Mesenteric fat pad (tissue), 1 donor: ENCODE data around the gene TAF4B. TPM values are rescaled to one million over a fixed set of nuclear protein-coding genes. Genes with fewer than 3 reads are reported as not detected.
"Not testable (repeated sequence)": the region's sequence is repeated elsewhere in the genome, so short reads cannot be mapped to it uniquely, and the experiment has no call there.

Source experiments
- DNase-seq: peaks from one replicate; pipeline ENCODE4 v3.0.0-alpha.2; 2020; ENCODE audit warnings: low spot score
- total RNA-seq: library from RNA; stranded (reverse); fragmentation: NEBNext Ultra II Directional; extraction: Animal tissue kit (Norgen Biotek cat#: 25700); gene quantifications from one replicate; pipeline ENCODE4 v1.2.1, GENCODE V29; 2021
- donor health status: DM: yes; HTN: yes; CAD: no.

TAF4B gene
- total RNA-seq, 1 donor from 2014 or later = 4.9 TPM

DNA sequence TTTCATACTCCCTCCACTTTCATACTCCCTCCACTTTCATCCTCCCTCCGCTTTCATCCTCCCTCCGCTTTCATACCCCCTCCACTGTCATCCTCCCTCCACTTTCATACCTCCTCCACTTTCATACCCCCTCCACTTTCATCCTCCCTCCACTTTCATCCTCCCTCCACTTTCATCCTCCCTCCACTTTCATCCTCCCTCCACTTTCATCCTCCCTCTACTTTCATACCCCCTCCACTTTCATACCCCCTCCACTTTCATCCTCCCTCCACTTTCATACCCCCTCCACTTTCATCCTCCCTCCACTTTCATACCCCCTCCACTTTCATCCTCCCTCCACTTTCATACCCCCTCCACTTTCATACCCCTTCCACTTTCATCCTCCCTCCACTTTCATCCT lies 77.0 kb downstream of the TAF4B start:
- DNase-seq = not testable (repeated sequence)

DNA sequence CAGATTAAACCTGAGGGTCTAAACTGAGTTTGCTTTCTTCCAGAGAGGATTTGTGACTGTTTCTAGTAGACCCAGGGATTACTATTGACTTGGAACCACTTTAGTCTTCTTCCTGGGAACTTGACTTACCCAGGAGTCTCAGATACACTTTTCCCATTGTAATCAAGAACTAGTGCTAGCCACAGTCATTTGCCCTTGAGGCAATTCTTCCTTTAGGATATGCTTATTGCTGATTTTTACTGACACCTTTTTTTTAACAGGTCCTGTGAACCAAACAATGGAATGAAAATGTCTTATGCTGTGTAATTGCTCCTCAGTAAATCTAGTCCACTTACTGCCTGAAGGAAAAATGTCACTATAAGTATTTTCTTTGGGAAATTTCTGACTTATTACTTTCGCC lies 78.3 kb downstream of the TAF4B start:
- DNase-seq = no peak

DNA sequence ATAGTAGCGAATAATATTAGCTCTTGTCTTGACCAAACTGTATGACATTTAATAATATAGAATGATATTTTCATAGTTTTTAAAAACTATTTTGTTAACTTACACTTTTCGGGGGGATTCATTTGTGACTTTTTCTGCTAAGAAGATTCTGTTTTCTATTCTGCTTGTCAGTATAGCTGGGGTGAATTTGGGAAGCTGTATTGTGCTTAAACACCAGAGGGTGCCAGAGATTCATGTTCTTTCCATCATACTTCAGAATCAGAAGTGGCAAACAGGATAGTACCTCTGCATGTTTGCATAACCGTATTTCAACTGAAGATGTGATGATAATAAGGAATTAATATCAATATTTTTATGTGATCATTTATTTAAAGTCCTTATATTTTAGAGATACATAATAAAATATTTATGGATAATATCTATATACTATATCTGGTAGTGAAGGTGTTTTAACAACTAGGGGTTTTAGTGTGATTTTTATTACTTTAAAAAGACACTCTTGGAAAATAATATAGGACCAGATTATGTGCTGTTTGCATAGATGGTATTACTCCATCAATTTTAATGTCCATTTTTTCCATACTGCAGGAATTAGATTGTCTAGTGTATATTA lies 81.0 kb downstream of the TAF4B start:
- no peak for DNase-seq

DNA sequence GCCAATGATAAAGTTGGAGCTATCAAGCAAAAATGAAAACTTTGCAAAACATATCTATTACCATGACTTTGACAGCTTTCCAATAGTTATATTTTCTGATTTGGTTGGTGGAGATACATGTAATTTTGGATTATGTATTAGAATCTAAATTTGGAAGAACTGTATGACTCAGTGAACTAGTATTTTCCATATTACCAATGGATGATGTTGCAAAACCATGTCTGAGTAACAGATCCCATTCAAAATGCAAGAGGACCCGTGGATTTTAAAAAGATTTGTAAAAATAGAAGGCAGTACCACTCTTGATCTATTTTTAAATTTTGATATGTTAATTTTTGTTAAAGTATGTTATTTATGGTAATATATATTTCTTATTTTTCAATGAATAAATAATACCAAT lies 83.0 kb downstream of the TAF4B start:
- no peak for DNase-seq

DNA sequence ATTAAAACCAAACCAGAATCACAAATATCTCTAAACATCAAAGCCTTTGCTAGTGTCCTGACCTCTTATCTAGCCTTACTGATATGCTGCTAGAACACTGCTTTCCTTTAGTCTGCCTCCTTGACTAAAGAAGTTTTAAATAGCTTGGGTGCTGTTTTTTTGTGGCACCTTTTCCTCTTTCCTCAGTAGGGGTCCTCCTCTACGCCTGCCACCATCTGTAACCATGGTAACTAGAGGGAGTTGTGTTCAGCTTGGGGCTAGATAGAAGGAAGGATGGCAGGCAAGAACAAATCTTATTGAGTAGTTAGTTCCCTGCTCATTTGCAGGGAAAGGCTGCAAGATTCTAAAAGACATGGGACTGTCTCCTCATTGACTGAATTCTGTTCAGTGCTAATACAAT lies 86.0 kb downstream of the TAF4B start:
- no peak for DNase-seq

DNA sequence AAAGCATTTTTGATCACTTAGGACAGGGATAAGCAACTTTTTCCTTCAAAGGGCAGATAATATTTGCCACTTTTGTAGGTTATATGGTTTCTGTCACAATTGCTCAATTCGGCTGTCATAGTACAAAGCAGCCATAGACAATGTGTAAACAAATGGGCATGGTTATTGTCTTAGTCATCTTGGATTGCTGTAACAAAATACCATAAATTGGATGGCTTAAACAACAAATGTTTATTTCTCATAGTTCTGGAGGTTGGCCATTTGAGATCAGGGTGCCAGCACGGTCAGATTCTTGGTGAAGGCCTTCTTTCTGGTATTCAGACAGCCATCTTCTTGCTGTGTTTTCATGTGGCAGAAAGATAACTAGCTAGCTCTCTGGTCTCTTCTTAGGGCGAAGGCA lies 91.2 kb downstream of the TAF4B start:
- no peak for DNase-seq

DNA sequence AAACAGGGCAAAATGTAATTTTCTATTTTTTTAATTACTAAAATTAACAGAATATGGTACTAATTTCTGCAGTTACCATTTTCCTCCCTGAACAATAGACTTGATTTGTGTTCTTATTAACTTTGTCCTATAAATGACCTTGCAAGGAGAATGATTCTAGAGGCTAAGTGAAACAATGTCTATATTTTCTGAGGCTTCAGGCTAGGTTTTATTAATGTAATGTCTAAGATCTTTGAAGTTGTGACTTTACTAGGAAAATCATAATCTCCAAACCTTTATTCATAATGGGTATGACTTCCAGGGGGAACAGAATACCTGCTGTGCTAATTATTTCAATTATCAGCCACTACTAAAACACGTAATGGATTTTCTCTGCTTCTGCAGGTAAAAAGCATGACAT lies 94.4 kb downstream of the TAF4B start:
- DNase-seq = no peak

DNA sequence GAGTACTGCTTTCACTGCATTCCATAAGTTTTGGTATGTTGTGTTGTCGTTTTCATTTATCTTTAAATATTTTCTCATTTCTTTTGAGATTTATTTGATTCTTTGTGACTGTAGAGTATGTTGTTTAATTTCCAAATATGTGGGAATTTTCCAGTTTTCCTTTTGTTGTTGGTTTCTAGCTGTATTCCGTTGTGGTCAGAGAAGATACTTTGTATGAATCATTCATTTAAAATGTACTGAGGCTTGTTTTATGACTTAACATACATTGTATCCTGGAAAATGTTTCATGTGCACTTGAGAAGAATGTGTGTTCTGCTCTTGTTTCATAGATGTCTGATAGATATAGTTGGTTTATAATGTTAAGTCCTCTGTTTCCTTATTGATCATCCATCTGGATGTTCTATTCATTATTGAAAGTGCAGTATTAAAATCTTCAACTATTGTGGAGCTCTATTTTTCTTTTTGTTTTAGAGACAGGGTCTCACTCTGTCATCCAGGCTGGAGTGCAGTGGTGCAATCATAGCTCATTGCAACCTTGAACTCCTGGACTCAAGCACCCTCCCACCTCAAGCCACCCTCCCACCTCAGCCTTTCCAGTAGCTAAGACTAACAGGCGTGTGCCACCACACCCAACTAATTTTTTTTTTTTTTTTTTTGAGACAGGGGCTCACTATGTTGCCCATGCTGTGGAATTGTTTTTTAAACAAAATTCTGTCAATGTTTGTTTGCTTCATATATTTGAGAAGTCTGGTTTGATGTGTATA lies 96.8 kb downstream of the TAF4B start:
- DNase-seq = no peak

DNA sequence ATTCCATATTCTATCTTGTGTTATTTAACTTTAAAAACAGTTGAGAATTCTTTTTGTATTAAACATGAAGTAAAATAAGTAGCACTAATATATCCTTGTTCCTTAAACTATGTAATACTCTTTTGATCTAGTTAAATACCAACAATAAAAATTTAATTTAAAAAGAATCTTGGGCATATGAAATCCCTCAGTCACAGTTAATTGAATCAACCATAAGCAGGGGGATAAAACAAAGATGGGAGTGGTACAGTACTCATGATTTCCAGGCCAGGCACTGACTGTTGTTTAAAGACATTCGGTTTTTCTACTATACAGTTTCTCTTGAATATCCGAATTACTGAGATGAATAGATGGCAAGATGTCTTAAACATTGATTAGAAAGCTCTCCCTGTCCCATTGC lies 99.5 kb downstream of the TAF4B start:
- DNase-seq = no peak

DNA sequence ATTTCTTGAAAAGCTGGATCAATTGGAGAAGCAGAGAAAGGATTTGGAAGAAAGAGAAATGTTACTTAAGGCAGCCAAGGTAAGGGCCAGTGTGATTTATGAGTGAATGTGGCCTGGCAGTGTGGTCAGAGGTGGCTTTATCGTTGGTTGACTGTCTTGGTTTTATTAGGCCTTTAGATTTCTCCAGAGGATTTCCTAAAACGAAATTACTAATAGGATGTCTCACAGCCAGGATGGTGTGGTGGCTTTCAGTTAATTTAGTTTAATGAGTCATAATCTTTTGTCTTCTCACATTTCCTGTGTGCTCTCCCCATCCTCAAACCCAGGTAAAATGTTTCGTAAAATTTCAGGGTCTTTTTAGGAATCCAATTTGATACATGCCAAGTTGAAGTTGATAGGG lies 100.8 kb downstream of the TAF4B start:
- no peak for DNase-seq

DNA sequence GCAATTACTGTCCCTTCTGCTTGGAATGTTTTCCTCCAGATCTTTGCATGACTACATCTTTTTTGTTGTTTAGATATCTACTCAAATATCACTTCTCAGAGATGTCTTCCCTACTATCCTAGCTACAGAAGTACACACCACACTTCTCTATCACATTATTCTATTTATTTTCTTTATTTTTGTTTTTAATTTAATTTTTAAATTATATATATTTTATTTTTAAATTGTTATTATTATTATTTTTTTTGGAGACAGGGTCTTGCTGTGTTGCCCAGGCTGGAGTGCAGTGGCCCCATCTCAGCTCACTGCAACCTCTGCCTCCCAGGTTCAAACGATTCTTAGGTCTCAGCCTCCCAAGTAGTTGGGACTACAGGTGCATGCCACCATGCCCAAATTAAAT lies 106.7 kb downstream of the TAF4B start:
- no peak for DNase-seq

DNA sequence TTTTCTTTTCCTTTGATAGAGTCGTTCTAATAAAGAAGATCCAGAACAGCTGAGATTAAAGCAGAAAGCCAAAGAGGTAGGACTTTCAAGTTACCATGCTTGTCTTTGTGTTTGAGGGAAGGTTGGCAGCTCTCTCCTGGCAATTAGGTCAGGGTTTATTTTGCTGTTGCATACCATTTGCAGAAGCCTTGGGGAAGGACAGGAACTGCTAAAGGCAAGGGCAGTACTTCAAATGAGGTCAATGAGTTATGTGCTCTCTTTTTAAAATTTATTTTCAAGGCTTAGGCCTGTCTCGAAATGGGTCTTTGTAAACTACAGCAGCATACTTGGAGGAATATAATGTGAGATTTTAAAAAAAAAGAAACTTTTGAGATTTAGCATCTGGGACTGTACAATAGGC lies 108.9 kb downstream of the TAF4B start:
- no peak for DNase-seq

DNA sequence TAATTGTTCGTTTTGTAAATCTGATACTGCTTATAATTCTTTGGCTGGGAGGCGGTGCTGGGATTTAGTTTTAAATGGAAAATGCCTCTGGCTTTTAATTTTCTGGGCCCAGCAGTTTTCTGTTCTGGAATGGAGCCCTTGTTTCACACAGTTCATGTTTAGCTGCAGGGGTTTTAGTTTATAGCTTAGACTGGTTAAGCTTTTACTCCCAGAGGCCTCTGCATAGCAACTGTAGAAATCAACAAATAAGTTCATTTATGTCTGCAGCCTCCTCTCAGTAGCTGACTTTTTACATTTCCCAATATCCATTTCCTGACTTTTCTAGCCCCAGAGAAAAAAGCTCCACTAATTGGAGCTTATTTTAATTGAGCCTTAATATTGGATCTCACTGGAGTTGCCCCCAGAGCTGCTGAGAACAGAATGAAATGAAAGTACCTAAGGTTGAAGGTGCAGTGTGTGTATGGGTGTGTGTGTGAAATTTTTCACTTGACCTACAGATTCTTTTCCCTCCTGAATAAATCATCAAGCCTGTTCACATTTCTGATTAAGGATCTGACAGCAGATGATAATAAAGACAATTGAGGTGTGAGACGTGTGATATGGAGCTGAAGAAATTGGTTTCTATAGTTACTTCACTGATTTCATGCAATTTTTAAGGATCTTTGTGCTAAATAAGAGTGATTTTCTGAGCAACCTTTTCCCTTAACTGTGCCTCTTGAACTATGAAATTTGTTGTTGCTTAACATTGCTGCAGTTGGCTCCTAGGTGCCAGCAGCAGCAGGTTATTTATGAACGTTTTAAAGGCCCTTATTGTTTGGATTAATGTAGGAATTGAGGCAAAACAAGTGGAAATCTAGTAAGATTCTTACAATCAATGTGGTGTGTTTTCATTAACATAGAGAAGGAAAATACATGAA lies 109.6 kb downstream of the TAF4B start:
- no peak for DNase-seq

DNA sequence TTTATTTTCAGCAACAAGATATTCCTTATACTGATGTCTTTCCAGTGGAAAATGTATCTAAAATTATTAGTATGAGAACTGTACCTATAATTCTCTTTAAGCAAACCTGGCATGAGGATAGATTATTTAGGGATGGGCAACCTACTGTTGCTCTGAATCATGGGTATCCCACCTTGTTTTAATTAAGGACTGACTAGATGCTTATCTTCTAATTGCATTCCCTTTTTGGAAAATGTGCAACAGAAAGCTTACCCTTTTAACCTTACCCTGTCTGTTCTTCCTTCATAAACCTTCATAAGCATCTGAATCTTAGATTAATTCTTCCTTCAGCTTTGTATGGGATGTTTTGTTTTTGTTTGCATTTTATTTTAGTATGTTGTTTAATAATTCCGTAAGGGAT lies 110.3 kb downstream of the TAF4B start:
- no peak for DNase-seq

DNA sequence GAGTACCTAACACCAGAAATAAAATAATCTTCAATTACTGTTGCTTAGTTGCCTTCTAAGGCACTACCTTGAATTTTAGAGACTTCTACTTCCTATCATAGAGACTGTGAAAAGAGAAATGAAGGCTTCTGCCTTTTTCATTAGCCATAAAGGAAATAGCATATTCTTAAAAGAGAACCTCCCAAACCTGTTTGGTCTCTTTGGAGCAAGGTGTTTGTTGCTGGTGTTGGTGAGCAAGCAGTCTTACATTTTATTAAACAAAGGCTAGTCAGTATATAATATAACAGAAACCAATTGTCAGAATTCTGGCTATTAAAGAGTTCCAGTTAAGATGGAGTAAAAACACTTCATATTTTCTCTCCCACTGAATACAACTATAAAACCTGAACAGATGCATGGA lies 116.4 kb downstream of the TAF4B start:
- DNase-seq = no peak

DNA sequence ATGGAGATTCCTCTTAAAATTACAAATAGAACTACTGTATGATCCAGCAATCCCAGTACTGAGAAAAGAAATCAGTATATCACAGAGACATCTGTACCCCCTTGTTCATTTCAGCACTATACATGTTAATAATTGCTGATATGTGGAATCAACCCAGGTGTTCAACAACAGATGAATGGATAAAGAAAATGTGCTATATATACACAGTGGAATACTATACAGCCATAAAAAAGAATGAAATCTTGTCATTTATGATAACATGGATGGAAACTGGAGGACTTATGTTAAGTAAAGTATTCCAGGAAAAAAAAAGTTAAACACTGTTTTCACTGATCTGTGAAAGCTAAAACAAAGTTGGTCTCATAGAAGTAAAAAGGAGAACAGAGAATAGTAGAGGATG lies 124.7 kb downstream of the TAF4B start:
- DNase-seq = no peak

DNA sequence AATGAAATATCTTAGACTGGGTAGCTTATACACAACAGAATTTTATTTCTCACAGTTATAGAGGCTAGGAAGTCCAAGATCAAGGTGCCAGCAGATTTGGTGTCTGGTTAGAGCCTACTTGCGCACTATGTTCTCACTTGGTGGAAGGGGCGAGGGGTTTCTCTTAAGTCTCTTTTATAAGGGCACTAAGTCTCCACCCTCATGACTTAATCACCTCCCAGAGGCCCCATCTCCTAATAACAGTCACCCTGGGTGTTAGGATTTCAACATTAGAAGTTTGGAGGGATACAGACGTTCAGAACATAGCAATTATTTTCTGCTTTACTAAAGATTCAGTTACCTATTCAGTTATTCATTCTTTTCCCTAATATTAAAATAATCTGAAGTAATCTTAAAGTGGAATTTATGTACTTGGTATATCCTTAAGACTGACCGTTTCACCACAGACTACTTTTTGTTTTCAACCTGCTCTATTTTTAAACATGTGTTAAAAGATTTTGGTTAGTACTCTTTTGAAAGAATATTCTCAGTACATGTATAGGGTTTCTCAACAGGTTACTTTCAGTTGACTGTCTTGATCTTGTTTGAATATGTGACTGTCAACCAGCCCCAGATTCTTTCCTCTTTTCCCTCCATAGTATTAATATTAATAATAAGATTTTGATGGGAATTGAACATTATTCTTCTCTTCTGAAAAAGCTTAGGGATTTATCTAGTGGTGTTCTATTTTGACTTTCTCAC lies 130.0 kb downstream of the TAF4B start:
- no peak for DNase-seq

DNA sequence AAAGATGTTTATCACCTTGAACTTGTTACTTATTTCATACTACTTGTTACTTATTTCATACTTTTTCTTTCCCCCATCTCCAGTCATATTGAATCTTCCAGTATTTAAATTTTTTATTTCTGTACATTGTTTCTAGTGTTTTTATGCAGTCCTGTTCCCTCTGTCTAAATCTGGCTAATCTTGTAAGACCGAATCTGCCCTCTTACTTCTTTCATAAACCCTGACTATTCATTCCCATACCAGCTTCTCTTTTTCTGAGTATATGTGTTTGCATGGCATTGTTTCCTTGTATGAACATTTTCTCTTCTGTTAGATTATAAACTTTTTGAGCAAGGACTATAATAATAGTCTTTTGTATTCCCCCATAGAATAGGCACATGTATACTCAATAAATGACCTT lies 131.7 kb downstream of the TAF4B start:
- no peak for DNase-seq

DNA sequence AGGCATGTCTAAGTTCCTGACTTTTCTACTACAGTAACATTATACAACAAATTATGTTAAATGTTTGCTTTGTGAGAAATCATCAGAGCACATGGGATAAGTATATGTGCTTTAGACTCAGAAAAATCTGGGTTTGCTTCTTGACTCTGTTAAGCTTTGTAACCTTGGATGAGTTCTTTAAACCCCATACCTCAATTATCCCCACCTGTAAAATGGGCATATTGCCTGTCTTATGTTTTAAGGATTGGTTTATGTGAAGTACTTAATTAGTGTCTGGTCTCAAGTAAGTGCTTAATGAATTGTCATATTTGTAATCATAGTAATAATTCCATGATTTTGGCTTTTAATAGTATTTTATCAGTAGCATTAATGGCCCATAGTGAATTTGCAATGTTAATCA lies 135.8 kb downstream of the TAF4B start:
- DNase-seq = no peak

DNA sequence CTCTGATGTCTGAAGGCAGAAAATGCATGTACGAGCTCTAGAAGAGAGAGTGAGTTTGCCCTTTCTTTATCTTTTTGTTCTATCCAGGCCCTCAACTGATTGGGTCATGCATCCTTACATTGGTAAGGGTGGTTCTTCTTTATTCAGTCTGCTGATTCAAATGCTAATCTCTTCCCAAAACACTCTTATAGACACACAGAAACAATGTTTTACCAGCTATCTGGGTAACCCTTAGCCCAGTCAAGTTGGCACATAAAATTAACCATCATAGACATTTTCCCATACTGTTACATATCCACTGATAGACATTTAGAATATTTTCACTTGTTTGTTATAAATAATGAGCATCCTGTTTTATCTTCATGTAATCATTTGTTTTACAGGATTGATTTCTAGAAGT lies 141.2 kb downstream of the TAF4B start:
- no peak for DNase-seq

DNA sequence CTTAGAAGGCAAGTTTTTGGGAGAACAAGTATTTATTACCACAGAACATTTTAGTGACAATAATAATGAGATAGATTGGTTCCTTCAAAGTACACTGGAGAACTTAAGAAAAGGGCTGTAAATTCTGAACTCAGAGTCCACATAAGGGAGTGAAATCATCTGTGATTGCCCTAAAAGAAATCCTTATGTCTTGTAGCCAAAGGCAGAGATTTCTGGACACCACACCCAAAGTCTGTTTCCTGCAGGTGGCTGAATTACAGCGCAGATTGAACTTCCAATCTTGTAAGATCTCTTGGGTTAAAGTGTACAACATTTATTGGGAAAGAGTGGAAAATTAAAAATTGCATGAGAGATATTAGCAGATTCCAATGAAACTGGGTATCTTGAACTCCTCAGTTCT lies 143.8 kb downstream of the TAF4B start:
- DNase-seq = no peak

DNA sequence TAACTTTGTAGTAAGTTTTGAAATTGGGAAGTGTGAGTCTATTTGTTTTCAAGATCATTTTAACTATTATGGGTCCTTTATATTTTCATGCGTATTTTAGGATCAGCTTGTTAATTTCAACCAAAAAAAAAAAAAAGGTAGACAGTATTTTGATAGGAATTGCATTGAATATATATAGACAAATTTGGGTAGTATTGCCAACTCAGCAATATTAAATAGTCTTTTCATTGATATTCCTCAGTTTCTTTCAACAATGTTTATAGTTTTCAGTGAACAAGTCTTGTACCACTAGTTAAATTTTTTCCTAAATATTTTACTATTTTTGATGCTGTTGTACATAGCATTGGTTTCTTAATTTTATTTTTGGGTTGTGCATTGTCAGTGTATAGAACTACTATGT lies 149.9 kb downstream of the TAF4B start:
- DNase-seq = no peak
